GM21717 (cell line): ENCODE measurements around the gene GRAMD1B.

Source experiments
- ATAC-seq: cut with Tn5 transposase; IDR thresholded peaks from one replicate; pipeline ENCODE4 v1.9.1; 2021; ENCODE audit warnings: mild to moderate bottlenecking, moderate library complexity; ENCODE audit not compliant: unreplicated experiment

Gene GRAMD1B

GRCh38 chr11:123674297-123674696, 244.2 kb downstream of the GRAMD1B start:
- ATAC-seq, result no peak
